H1 (cell line): ENCODE data around the gene CEBPE.

Source experiments
- CBX5 ChIP-seq: fragments of 300-800, 300-1000 bp; sonication (generic); IDR thresholded peaks from 2 replicates; pipeline ENCODE4 v1.7.1; 2016; ENCODE audit warnings: antibody characterized with exemption, low read length, low read depth
- POLR2A ChIP-seq, 2 experiments: IDR thresholded peaks; 1 replicate in 1 of 2; 2 replicates in 1 of 2; pipeline ENCODE4 v1.6.1; 2011; ENCODE audit warnings: low read depth in 2 of 2, low read length in 2 of 2, mild to moderate bottlenecking in 2 of 2; ENCODE audit errors: control extremely low read depth in 1 of 2
- POLR2AphosphoS5 ChIP-seq: IDR thresholded peaks from 2 replicates; pipeline ENCODE4 v1.6.1; 2011; ENCODE audit warnings: low read depth, low read length
- RFX5 ChIP-seq: IDR thresholded peaks from 2 replicates; pipeline ENCODE4 v1.6.1; 2011; ENCODE audit warnings: low read depth, low read length, improper control_type of control experiment, borderline replicate concordance

- no peak for TF ChIP-seq CBX5
- TF ChIP-seq RFX5: no peak
- TF ChIP-seq POLR2A (IDR thresholded peaks at IDR 0.05; ENCODE audit: control extremely low read depth in 1 of 2, low read depth in 2 of 2, low read length in 2 of 2): no peak
- TF ChIP-seq POLR2AphosphoS5: no peak
Measured at GRCh38 chr14:23149745-23150144, 30.7 kb upstream of the CEBPE start.
